ENCODE results near the gene ATF5.

Gene ATF5

GRCh38 chr19:49937750-49938381 is 8.9 kb downstream of the ATF5 start:
- H3K79me2 ChIP-seq (ENCODE audit: control insufficient read depth, insufficient read depth, low read length, poor library complexity), result no peaks in the 10 kb centered on the region
- H3K18ac ChIP-seq (ENCODE audit: low read length), result no peak overlapping the region
- H2BK5ac ChIP-seq (ENCODE audit: low read depth, low read length, poor library complexity), result no peak overlapping the region
- H2BK12ac ChIP-seq (ENCODE audit: low read length), result no peak overlapping the region
- H4K91ac ChIP-seq (ENCODE audit: low read depth, low read length), result no peak overlapping the region
- no peak overlapping the region for H3K27ac ChIP-seq (ENCODE audit: low read depth, low read length)
- H2AK5ac ChIP-seq (ENCODE audit: low read length), result no peak overlapping the region
- H3K14ac ChIP-seq (ENCODE audit: low read length), result no peak overlapping the region
- H4K12ac ChIP-seq (ENCODE audit: low read depth, low read length), result no peak overlapping the region
- no peak overlapping the region for H3K23ac ChIP-seq (ENCODE audit: low read length)
- peaks cover 0 to 3% of the 10 kb centered on the region in 2 experiments for H3K4me1 ChIP-seq (ENCODE audit: control insufficient read depth in 1 of 2, insufficient read depth in 2 of 2, low read length in 2 of 2)
- no CpG with 5 or more reads among the region's 35 CpGs for WGBS (ENCODE audit: extremely low coverage, insufficient coverage, insufficient read length)
- no peaks in the 10 kb centered on the region for H3K79me1 ChIP-seq (ENCODE audit: low read length)
- H3K9me3 ChIP-seq (ENCODE audit: insufficient read depth, low read depth, low read length), result peaks cover 2% of the 10 kb centered on the region
- no peak overlapping the region for H3K4ac ChIP-seq (ENCODE audit: low read depth, low read length)
- peak; percentile 59 to 85 for DNase-seq
- no peak overlapping the region for H3K9ac ChIP-seq (ENCODE audit: low read length)
- no peaks in the 10 kb centered on the region for H3K27me3 ChIP-seq (ENCODE audit: insufficient read depth, low read length)
- no peak overlapping the region for H2AFZ ChIP-seq (ENCODE audit: insufficient read depth, low read length, poor library complexity)
- H3K4me3 ChIP-seq (ENCODE audit: low read depth, low read length), result no peak overlapping the region
- no peak overlapping the region for H4K8ac ChIP-seq (ENCODE audit: low read depth, low read length)
- peaks cover 0 to 1% of the 10 kb centered on the region in 2 experiments for H3K36me3 ChIP-seq (ENCODE audit: control insufficient read depth in 1 of 2, insufficient read depth in 2 of 2, low read length in 2 of 2)
- H3K4me2 ChIP-seq (ENCODE audit: low read length), result peak overlapping the region; percentile 60
- H2BK120ac ChIP-seq (ENCODE audit: insufficient read depth, low read length, poor library complexity), result no peak overlapping the region

GRCh38 chr19:49938662-49939061 is 9.7 kb downstream of the ATF5 start:
- Histone ChIP-seq H3K14ac (ENCODE audit: low read length) (no peak overlapping the region), H2BK5ac (ENCODE audit: low read depth, low read length, poor library complexity) (no peak overlapping the region)

GRCh38 chr19:49939721-49940481 is 10.9 kb downstream of the ATF5 start:
- no peak overlapping the region for H2BK12ac ChIP-seq (ENCODE audit: low read length)
- H3K18ac ChIP-seq (ENCODE audit: low read length), result no peak overlapping the region
- no peak overlapping the region for H2BK120ac ChIP-seq (ENCODE audit: insufficient read depth, low read length, poor library complexity)
- H2AFZ ChIP-seq (ENCODE audit: insufficient read depth, low read length, poor library complexity), result no peak overlapping the region
- H3K4me2 ChIP-seq (ENCODE audit: low read length), result no peak overlapping the region
- WGBS (ENCODE audit: extremely low coverage, insufficient coverage, insufficient read length), result no CpG with 5 or more reads among the region's 7 CpGs
- no peak overlapping the region for H3K4ac ChIP-seq (ENCODE audit: low read depth, low read length)
- H3K9ac ChIP-seq (ENCODE audit: low read length), result no peak overlapping the region
- no peak for DNase-seq
- no peaks in the 10 kb centered on the region for H3K79me2 ChIP-seq (ENCODE audit: control insufficient read depth, insufficient read depth, low read length, poor library complexity)
- no peaks in the 10 kb centered on the region for H3K79me1 ChIP-seq (ENCODE audit: low read length)
- no peak overlapping the region for H4K8ac ChIP-seq (ENCODE audit: low read depth, low read length)
- H4K91ac ChIP-seq (ENCODE audit: low read depth, low read length), result no peak overlapping the region
- no peak overlapping the region for H4K12ac ChIP-seq (ENCODE audit: low read depth, low read length)
- peaks cover 2% of the 10 kb centered on the region for H3K9me3 ChIP-seq (ENCODE audit: insufficient read depth, low read depth, low read length)
- H2BK5ac ChIP-seq (ENCODE audit: low read depth, low read length, poor library complexity), result no peak overlapping the region
- no peak overlapping the region for H3K4me3 ChIP-seq (ENCODE audit: low read depth, low read length)
- H3K4me1 ChIP-seq (ENCODE audit: control insufficient read depth in 1 of 2, insufficient read depth in 2 of 2, low read length in 2 of 2), result peaks cover 0 to 3% of the 10 kb centered on the region in 2 experiments
- H3K27ac ChIP-seq (ENCODE audit: low read depth, low read length), result no peak overlapping the region
- H3K27me3 ChIP-seq (ENCODE audit: insufficient read depth, low read length), result no peaks in the 10 kb centered on the region
- H3K36me3 ChIP-seq (ENCODE audit: control insufficient read depth in 1 of 2, insufficient read depth in 2 of 2, low read length in 2 of 2), result no peaks in the 10 kb centered on the region
- H3K14ac ChIP-seq (ENCODE audit: low read length), result no peak overlapping the region
- no peak overlapping the region for H3K23ac ChIP-seq (ENCODE audit: low read length)
- H2AK5ac ChIP-seq (ENCODE audit: low read length), result no peak overlapping the region

More at GRCh38 chr19:49938662-49939061, 9.7 kb downstream of the ATF5 start:
- H3K9me3 ChIP-seq (ENCODE audit: insufficient read depth, low read depth, low read length), result peaks cover 2% of the 10 kb centered on the region
- no peak overlapping the region for H4K8ac ChIP-seq (ENCODE audit: low read depth, low read length)
- no peak overlapping the region for H3K23ac ChIP-seq (ENCODE audit: low read length)
- H3K79me2 ChIP-seq (ENCODE audit: control insufficient read depth, insufficient read depth, low read length, poor library complexity), result no peaks in the 10 kb centered on the region
- no peak overlapping the region for H3K27ac ChIP-seq (ENCODE audit: low read depth, low read length)
- no peaks in the 10 kb centered on the region for H3K79me1 ChIP-seq (ENCODE audit: low read length)
- no peak overlapping the region for H3K9ac ChIP-seq (ENCODE audit: low read length)
- no peak overlapping the region for H4K12ac ChIP-seq (ENCODE audit: low read depth, low read length)
- no peak overlapping the region for H2BK120ac ChIP-seq (ENCODE audit: insufficient read depth, low read length, poor library complexity)
- DNase-seq, result no peak
- H2AK5ac ChIP-seq (ENCODE audit: low read length), result no peak overlapping the region
- peaks cover 0 to 3% of the 10 kb centered on the region in 2 experiments for H3K4me1 ChIP-seq (ENCODE audit: control insufficient read depth in 1 of 2, insufficient read depth in 2 of 2, low read length in 2 of 2)
- no peak overlapping the region for H3K4me3 ChIP-seq (ENCODE audit: low read depth, low read length)
- no peak overlapping the region for H3K4me2 ChIP-seq (ENCODE audit: low read length)
- no peak overlapping the region for H4K91ac ChIP-seq (ENCODE audit: low read depth, low read length)
- no CpG with 5 or more reads among the region's 4 CpGs for WGBS (ENCODE audit: extremely low coverage, insufficient coverage, insufficient read length)
- no peaks in the 10 kb centered on the region for H3K27me3 ChIP-seq (ENCODE audit: insufficient read depth, low read length)
- no peaks in the 10 kb centered on the region for H3K36me3 ChIP-seq (ENCODE audit: control insufficient read depth in 1 of 2, insufficient read depth in 2 of 2, low read length in 2 of 2)
- no peak overlapping the region for H3K18ac ChIP-seq (ENCODE audit: low read length)
- H3K4ac ChIP-seq (ENCODE audit: low read depth, low read length), result no peak overlapping the region
- no peak overlapping the region for H2BK12ac ChIP-seq (ENCODE audit: low read length)
- no peak overlapping the region for H2AFZ ChIP-seq (ENCODE audit: insufficient read depth, low read length, poor library complexity)

- H3K4me1 ChIP-seq (ENCODE audit: control insufficient read depth in 1 of 2, insufficient read depth in 2 of 2, low read length in 2 of 2), result peaks cover 0 to 3% of the 10 kb centered on the region in 2 experiments
- peaks cover 2% of the 10 kb centered on the region for H3K9me3 ChIP-seq (ENCODE audit: insufficient read depth, low read depth, low read length)
- no peak overlapping the region for H4K8ac ChIP-seq (ENCODE audit: low read depth, low read length)
- no peak overlapping the region for H4K91ac ChIP-seq (ENCODE audit: low read depth, low read length)
- H2AFZ ChIP-seq (ENCODE audit: insufficient read depth, low read length, poor library complexity), result no peak overlapping the region
- H4K12ac ChIP-seq (ENCODE audit: low read depth, low read length), result no peak overlapping the region
- no CpG with 5 or more reads among the region's 5 CpGs for WGBS (ENCODE audit: extremely low coverage, insufficient coverage, insufficient read length)
- H3K79me2 ChIP-seq (ENCODE audit: control insufficient read depth, insufficient read depth, low read length, poor library complexity), result no peaks in the 10 kb centered on the region
- H3K4me3 ChIP-seq (ENCODE audit: low read depth, low read length), result no peak overlapping the region
- no peak overlapping the region for H3K27ac ChIP-seq (ENCODE audit: low read depth, low read length)
- no peak overlapping the region for H3K14ac ChIP-seq (ENCODE audit: low read length)
- H2BK120ac ChIP-seq (ENCODE audit: insufficient read depth, low read length, poor library complexity), result no peak overlapping the region
- H3K79me1 ChIP-seq (ENCODE audit: low read length), result no peaks in the 10 kb centered on the region
- no peak overlapping the region for H3K18ac ChIP-seq (ENCODE audit: low read length)
- no peaks in the 10 kb centered on the region for H3K27me3 ChIP-seq (ENCODE audit: insufficient read depth, low read length)
- no peak overlapping the region for H3K4ac ChIP-seq (ENCODE audit: low read depth, low read length)
- H2AK5ac ChIP-seq (ENCODE audit: low read length), result no peak overlapping the region
- H2BK12ac ChIP-seq (ENCODE audit: low read length), result no peak overlapping the region
- H2BK5ac ChIP-seq (ENCODE audit: low read depth, low read length, poor library complexity), result no peak overlapping the region
- no peak for DNase-seq
- no peak overlapping the region for H3K4me2 ChIP-seq (ENCODE audit: low read length)
- no peaks in the 10 kb centered on the region for H3K36me3 ChIP-seq (ENCODE audit: control insufficient read depth in 1 of 2, insufficient read depth in 2 of 2, low read length in 2 of 2)
- H3K9ac ChIP-seq (ENCODE audit: low read length), result no peak overlapping the region
- H3K23ac ChIP-seq (ENCODE audit: low read length), result no peak overlapping the region
Observed at GRCh38 chr19:49940482-49940791, 11.4 kb downstream of the ATF5 start.

All from trophoblast cell (in vitro differentiated cells and primary cell).